IMR-90 (cell line): ENCODE data around the gene MCM3AP. TPM values are rescaled to one million over a fixed set of nuclear protein-coding genes. Genes with fewer than 3 reads are reported as not detected.

Experiments used
- ATAC-seq: fragments of 200-7000 bp; cut with Tn5 transposase; 2 replicates; pipeline ENCODE4 v1.9.1; 2020; ENCODE audit warnings: low read depth, mild to moderate bottlenecking, moderate library complexity
- BruUV-seq: library from RNA; stranded (reverse); fragments of 400-500 nt; replicated peaks from 2 replicates; lab custom pipeline; 2021; lab: Mats Ljungman, UMichigan
- CTCF ChIA-PET: fragments of 300-600 bp; formaldehyde crosslinking; extraction: SDS; loops from one replicate; lab custom pipeline; 2021; ENCODE audit warnings: antibody characterized with exemption; lab: Yijun Ruan, JAX
- POLR2A ChIA-PET: fragments of 300-600 bp; sonication (Branson Sonifier 250); formaldehyde crosslinking; loops from one replicate; lab custom pipeline; 2022; ENCODE audit warnings: antibody characterized with exemption; ENCODE audit not compliant: unreplicated experiment; lab: Charles Lee
- DNase-seq: peaks from one replicate; pipeline ENCODE4 v3.0.0; 2013
- H2AFZ ChIP-seq: replicated peaks from 2 replicates; pipeline ENCODE3; 2013; ENCODE audit warnings: low read length, mild to moderate bottlenecking; ENCODE audit not compliant: poor library complexity
- H2AK5ac ChIP-seq: 2 replicates; pipeline ENCODE4 v1.6.1; 2013; ENCODE audit warnings: low read depth, low read length, inconsistent platforms
- H2AK9ac ChIP-seq: replicated peaks from 2 replicates; pipeline ENCODE3; 2013; ENCODE audit warnings: mild to moderate bottlenecking, low read depth, low read length, moderate library complexity; ENCODE audit not compliant: poor library complexity
- H2BK120ac ChIP-seq: 2 replicates; pipeline ENCODE4 v1.6.1; 2013; ENCODE audit warnings: low read depth, low read length, inconsistent platforms
- H2BK15ac ChIP-seq: 3 replicates; pipeline ENCODE4 v1.6.1; 2013; ENCODE audit warnings: low read depth, low read length, inconsistent platforms
- H2BK20ac ChIP-seq: 2 replicates; pipeline ENCODE4 v1.6.1; 2013; ENCODE audit warnings: low read depth, mild to moderate bottlenecking, inconsistent platforms, low read length, moderate library complexity
- H2BK5ac ChIP-seq: 2 replicates; pipeline ENCODE4 v1.6.1; 2013; ENCODE audit warnings: mild to moderate bottlenecking, low read depth, low read length, inconsistent platforms; ENCODE audit not compliant: poor library complexity, severe bottlenecking
- H3K14ac ChIP-seq: replicated peaks from 2 replicates; pipeline ENCODE4 v1.6.1; 2013; ENCODE audit warnings: low read depth, low read length, inconsistent platforms
- H3K18ac ChIP-seq: 2 replicates; pipeline ENCODE4 v1.6.1; 2013; ENCODE audit warnings: low read depth, low read length, control low read depth
- H3K23ac ChIP-seq: 2 replicates; pipeline ENCODE4 v1.6.1; 2013; ENCODE audit warnings: low read depth, low read length, inconsistent platforms
- H3K27ac ChIP-seq: 2 replicates; pipeline ENCODE4 v1.5.1; 2013; ENCODE audit warnings: mild to moderate bottlenecking, control low read depth, low read length; ENCODE audit not compliant: insufficient read depth
- H3K27me3 ChIP-seq: 2 replicates; pipeline ENCODE4 v1.6.1; 2013; ENCODE audit warnings: low read length; ENCODE audit not compliant: control insufficient read depth, insufficient read depth
- H3K36me3 ChIP-seq: 2 replicates; pipeline ENCODE4 v1.6.1; 2013; ENCODE audit warnings: low read length, mixed read lengths; ENCODE audit not compliant: control insufficient read depth, insufficient read depth
- H3K4ac ChIP-seq: 2 replicates; pipeline ENCODE4 v1.6.1; 2013; ENCODE audit warnings: low read depth, low read length, inconsistent platforms
- H3K4me1 ChIP-seq: 2 replicates; pipeline ENCODE4 v1.6.1; 2013; ENCODE audit warnings: low read length, mixed read lengths; ENCODE audit not compliant: control insufficient read depth, insufficient read depth
- H3K4me2 ChIP-seq: 2 replicates; pipeline ENCODE4 v1.6.1; 2013; ENCODE audit warnings: low read depth, mild to moderate bottlenecking, control low read depth, low read length, moderate library complexity
- H3K4me3 ChIP-seq: 2 replicates; pipeline ENCODE4 v1.5.1; 2013; ENCODE audit warnings: low read depth, mild to moderate bottlenecking, control low read depth, low read length, moderate library complexity; ENCODE audit not compliant: insufficient read depth
- H3K56ac ChIP-seq: 2 replicates; pipeline ENCODE4 v1.6.1; 2013; ENCODE audit warnings: low read length, inconsistent platforms; ENCODE audit not compliant: insufficient read depth; ENCODE audit errors: extremely low read depth
- H3K79me1 ChIP-seq, 2 experiments: 2 replicates each; pipeline ENCODE4 v1.6.1; 2013; ENCODE audit warnings: low read length in 2 of 2, inconsistent platforms in 1 of 2, low read depth in 1 of 2
- H3K9ac ChIP-seq: 2 replicates; pipeline ENCODE4 v1.6.1; 2013; ENCODE audit warnings: low read depth, low read length, control low read depth
- H3K9me1 ChIP-seq: 2 replicates; pipeline ENCODE4 v1.6.1; 2013; ENCODE audit warnings: low read length, inconsistent platforms; ENCODE audit not compliant: insufficient read depth
- H3K9me3 ChIP-seq: 2 replicates; pipeline ENCODE4 v1.6.1; 2013; ENCODE audit warnings: low read length; ENCODE audit not compliant: control insufficient read depth, insufficient read depth
- H4K20me1 ChIP-seq: 2 replicates; pipeline ENCODE4 v1.6.1; 2013; ENCODE audit warnings: low read length, inconsistent platforms; ENCODE audit not compliant: insufficient read depth
- H4K5ac ChIP-seq: 2 replicates; pipeline ENCODE4 v1.6.1; 2013; ENCODE audit warnings: mild to moderate bottlenecking, low read depth, low read length, control low read depth
- H4K8ac ChIP-seq, 2 experiments: 2 replicates each; pipeline ENCODE4 v1.6.1; 2013; ENCODE audit warnings: low read depth in 2 of 2, low read length in 2 of 2, control low read depth in 1 of 2, inconsistent platforms in 1 of 2
- H4K91ac ChIP-seq: 2 replicates; pipeline ENCODE4 v1.6.1; 2013; ENCODE audit warnings: low read depth, low read length, inconsistent platforms; ENCODE audit not compliant: insufficient read depth
- CEBPB ChIP-seq: IDR thresholded peaks from 2 replicates; pipeline ENCODE4 v1.6.1; 2012; ENCODE audit warnings: low read depth, low read length, improper control_type of control experiment
- CHD1 ChIP-seq: IDR thresholded peaks from 2 replicates; pipeline ENCODE4 v1.6.1; 2012; ENCODE audit warnings: low read depth, low read length, improper control_type of control experiment
- FOS ChIP-seq: fragments of 150-350 bp; IDR thresholded peaks from 2 replicates; pipeline ENCODE4 v1.6.1; 2016; ENCODE audit warnings: low read depth, low read length
- MAFK ChIP-seq: IDR thresholded peaks from 2 replicates; pipeline ENCODE4 v1.6.1; 2012; ENCODE audit warnings: low read depth, low read length, improper control_type of control experiment
- MXI1 ChIP-seq: IDR thresholded peaks from 2 replicates; pipeline ENCODE4 v1.6.1; 2012; ENCODE audit warnings: low read depth, mild to moderate bottlenecking, low read length, moderate library complexity, borderline replicate concordance
- NFE2L2 ChIP-seq: fragments of 150-350 bp; IDR thresholded peaks from 2 replicates; pipeline ENCODE4 v1.6.1; 2016; ENCODE audit warnings: low read depth, mild to moderate bottlenecking, low read length
- RAD21 ChIP-seq: IDR thresholded peaks from 2 replicates; pipeline ENCODE4 v1.6.1; 2012; ENCODE audit warnings: low read length, improper control_type of control experiment
- RFX5 ChIP-seq: IDR thresholded peaks from 2 replicates; pipeline ENCODE4 v1.8.0; 2012; ENCODE audit warnings: low read depth, mild to moderate bottlenecking, low read length, moderate library complexity
- SMC3 ChIP-seq: fragments of 150-350 bp; IDR thresholded peaks from 2 replicates; pipeline ENCODE4 v1.6.1; 2016; ENCODE audit warnings: low read depth, mild to moderate bottlenecking, antibody characterized with exemption, low read length, moderate library complexity
- WGBS, 2 experiments: methylation state at CpG; one replicate each; pipeline versions ENCODE4 v1.1.5 to v1.1.7; 2013; ENCODE audit warnings: missing lambda C conversion rate in 2 of 2; ENCODE audit not compliant: insufficient read length in 1 of 2; ENCODE audit errors: extremely low coverage in 2 of 2; 5-methylcytosine and 5-hydroxymethylcytosine counted together
- dilution Hi-C: fragments of 300-500 bp; cut with HindIII; formaldehyde crosslinking; loops from one replicate; pipeline ENCODE4 v1.14.3; 2018; ENCODE audit warnings: low sequenced_read_pairs; ENCODE audit not compliant: unreplicated experiment
- in situ Hi-C: fragments of 300-500 bp; cut with MboI; formaldehyde crosslinking; loops from 3 replicates; pipeline ENCODE4 v1.14.3; 2019; ENCODE audit warnings: low sequenced_read_pairs, inconsistent platforms, mixed read lengths
- intact Hi-C: fragments of 100-400 bp; cut with micrococcal nuclease; formaldehyde crosslinking; loops from 2 replicates; pipeline ENCODE4 v1.10.0; 2022
- polyA plus RNA-seq, 3 experiments: library from polyadenylated mRNA; depleted of rRNA; stranded (reverse); fragments of >200 nt; gene quantifications; 2 replicates each; pipeline ENCODE4 v1.2.3, GENCODE V29; 2012; ENCODE audit warnings: low replicate concordance in 1 of 3
- total RNA-seq: library from RNA; depleted of rRNA; stranded (reverse); fragments of >200 nt; gene quantifications from 2 replicates; pipeline ENCODE4 v1.2.3, GENCODE V29; 2012
- TF ChIP-seq, protein P1 (sequence below): conservative IDR thresholded peaks from 2 replicates; pipeline ENCODE4 v1.5.1; 2012; ENCODE audit warnings: mild to moderate bottlenecking, low read depth, low read length, improper control_type of control experiment
- TF ChIP-seq, protein P2 (sequence below): fragments of 150-350 bp; IDR thresholded peaks from 2 replicates; pipeline ENCODE4 v1.6.1; 2017; ENCODE audit warnings: mild to moderate bottlenecking, antibody characterized with exemption, low read length, low read depth

The MCM3AP gene
- total and polyA plus RNA-seq, 2 of the 4 experiments (the other 2 are of a cell fraction): 46.5 to 63.1 TPM

DNA sequence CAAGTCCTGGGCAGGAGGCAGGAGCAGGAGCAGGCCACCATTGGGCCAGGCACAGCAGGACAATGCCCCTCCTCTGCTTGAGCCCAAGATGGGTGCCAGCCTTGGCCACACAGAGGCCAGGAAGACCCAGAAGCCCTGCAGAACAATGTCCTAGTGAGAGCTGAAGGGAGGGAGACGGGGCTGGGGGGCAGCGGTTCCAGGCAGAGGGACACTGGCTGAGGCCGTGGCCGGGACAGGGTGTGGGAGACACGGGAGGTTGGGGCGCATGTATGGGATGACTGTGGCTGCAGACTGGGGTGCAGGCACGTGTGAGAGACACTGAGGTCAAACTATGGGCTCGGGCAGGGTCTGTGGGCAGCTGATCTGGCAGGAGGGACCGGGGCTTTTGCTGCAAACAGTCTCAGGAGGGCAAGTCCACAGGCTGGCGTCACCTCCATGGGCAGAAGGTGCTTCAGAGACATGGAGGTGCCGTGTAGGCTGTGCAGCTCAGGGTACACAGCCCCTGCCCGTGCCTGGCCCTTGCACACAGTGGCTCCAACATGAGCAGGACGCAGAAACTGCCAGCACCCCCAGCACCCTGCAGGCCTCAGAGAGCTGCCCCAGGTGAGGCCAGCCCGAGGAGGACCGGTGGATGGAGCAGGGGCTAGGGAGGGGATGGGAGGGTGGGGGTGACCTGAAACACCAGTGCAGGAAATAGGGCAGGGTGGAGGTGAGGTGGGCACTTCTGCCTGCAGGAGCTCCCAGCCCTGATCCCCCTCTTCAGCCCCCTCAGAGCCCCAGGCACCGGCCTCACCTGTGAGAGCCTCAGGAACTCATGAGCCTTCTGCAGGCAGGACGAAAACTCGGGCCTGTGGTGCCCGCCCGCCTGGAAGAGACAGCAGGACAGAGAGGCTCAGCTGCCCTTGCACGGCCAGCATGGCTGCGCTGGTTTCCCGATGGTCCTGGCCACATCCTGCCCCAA lies 76.4 kb downstream of the MCM3AP start:
- Histone ChIP-seq H3K27me3 (no peaks in the 10 kb centered on the region), H3K9me1 (0 out of 2 replicates have a peak, but pooled peaks cover 4% of the 10 kb centered on the region), H3K9me3 (no peaks in the 10 kb centered on the region), H4K8ac (no peak overlapping the region), H4K20me1 (peaks cover 12% of the 10 kb centered on the region; the same call in 1 of the 2 replicates), H3K23ac (no peak overlapping the region), H3K18ac (no peak overlapping the region), H2AK5ac (no peak overlapping the region), H4K5ac (no peak overlapping the region), H3K4ac (no peak overlapping the region), H3K36me3 (peaks cover 58% of the 10 kb centered on the region), H3K4me3 (no peak overlapping the region), H2BK5ac (no peak overlapping the region), H3K79me1 (no peaks in the 10 kb centered on the region; a peak in 1 of 4 replicates), H3K27ac (no peak overlapping the region), H2AFZ (no peak overlapping the region), H3K14ac (no peak overlapping the region), H4K91ac (no peak overlapping the region), H3K4me1 (no peaks in the 10 kb centered on the region), H3K9ac (no peak overlapping the region), H2BK15ac (no peak overlapping the region), H2BK120ac (no peak overlapping the region), H2BK20ac (no peak overlapping the region), H3K4me2 (no peak overlapping the region), H2AK9ac (no peak overlapping the region), H3K56ac (no peak overlapping the region)
- BruUV-seq: no TSS peak
- intact Hi-C loops (no loop called here), dilution Hi-C loops (no loop called here), in situ Hi-C loops (no loop called here)
- DNase-seq (no peak), ATAC-seq (no peak)
- WGBS, 2 experiments: 91% methylated on average over 11 of the region's 23 CpGs; no CpG with 5 or more reads in 1 of the 2 experiments
- CTCF ChIA-PET: no interaction called here
- TF ChIP-seq MAFK (no peak), NFE2L2 (no peak), RFX5 (no peak), FOS (no peak), CEBPB (no peak), CHD1 (no peak), SMC3 (no peak), MXI1 (no peak), RAD21 (no peak)
- TF ChIP-seq, protein P1, sequence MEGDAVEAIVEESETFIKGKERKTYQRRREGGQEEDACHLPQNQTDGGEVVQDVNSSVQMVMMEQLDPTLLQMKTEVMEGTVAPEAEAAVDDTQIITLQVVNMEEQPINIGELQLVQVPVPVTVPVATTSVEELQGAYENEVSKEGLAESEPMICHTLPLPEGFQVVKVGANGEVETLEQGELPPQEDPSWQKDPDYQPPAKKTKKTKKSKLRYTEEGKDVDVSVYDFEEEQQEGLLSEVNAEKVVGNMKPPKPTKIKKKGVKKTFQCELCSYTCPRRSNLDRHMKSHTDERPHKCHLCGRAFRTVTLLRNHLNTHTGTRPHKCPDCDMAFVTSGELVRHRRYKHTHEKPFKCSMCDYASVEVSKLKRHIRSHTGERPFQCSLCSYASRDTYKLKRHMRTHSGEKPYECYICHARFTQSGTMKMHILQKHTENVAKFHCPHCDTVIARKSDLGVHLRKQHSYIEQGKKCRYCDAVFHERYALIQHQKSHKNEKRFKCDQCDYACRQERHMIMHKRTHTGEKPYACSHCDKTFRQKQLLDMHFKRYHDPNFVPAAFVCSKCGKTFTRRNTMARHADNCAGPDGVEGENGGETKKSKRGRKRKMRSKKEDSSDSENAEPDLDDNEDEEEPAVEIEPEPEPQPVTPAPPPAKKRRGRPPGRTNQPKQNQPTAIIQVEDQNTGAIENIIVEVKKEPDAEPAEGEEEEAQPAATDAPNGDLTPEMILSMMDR: no peak
- TF ChIP-seq, protein P2, sequence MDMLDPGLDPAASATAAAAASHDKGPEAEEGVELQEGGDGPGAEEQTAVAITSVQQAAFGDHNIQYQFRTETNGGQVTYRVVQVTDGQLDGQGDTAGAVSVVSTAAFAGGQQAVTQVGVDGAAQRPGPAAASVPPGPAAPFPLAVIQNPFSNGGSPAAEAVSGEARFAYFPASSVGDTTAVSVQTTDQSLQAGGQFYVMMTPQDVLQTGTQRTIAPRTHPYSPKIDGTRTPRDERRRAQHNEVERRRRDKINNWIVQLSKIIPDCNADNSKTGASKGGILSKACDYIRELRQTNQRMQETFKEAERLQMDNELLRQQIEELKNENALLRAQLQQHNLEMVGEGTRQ: no peak
- POLR2A ChIA-PET: no interaction called here
